Endothelial cell of umbilical vein (primary cell): ENCODE results near the gene VPS45. TPM values are rescaled to one million over a fixed set of nuclear protein-coding genes. Genes with fewer than 3 reads are reported as not detected.

Source experiments
- BruUV-seq: library from RNA; stranded (reverse); fragments of 400-500 nt; replicated peaks from 2 replicates; lab custom pipeline; 2021; lab: Mats Ljungman, UMichigan
- CTCF ChIA-PET: fragments of 300-600, 350-600 bp; sonication (Branson Sonifier 250); formaldehyde crosslinking; loops from one replicate; lab custom pipeline; 2021; ENCODE audit warnings: antibody characterized with exemption, inconsistent platforms; lab: Charles Lee
- POLR2A ChIA-PET: fragments of 300-600, 350-600 bp; sonication (Branson Sonifier 250); formaldehyde crosslinking; loops from one replicate; lab custom pipeline; 2021; ENCODE audit warnings: antibody characterized with exemption, inconsistent platforms; lab: Charles Lee
- DNase-seq: peaks from one replicate; pipeline ENCODE4 v3.0.0-alpha.2; 2011; ENCODE audit warnings: low read depth, low spot score
- FAIRE-seq: peaks from 2 replicates; lab custom pipeline; 2011; peaks lifted over from hg19 to GRCh38; lab: Jason Lieb, UNC
- H2AFZ ChIP-seq: 2 replicates; pipeline ENCODE4 v1.6.0; 2012; ENCODE audit warnings: low read depth, low read length, control low read depth, inconsistent platforms
- H3K27ac ChIP-seq: 2 replicates; pipeline ENCODE4 v1.5.1; 2011; ENCODE audit warnings: low read depth, mild to moderate bottlenecking, control low read depth, low read length, moderate library complexity; ENCODE audit not compliant: insufficient read depth
- H3K27me3 ChIP-seq, 2 experiments: 2 replicates each; pipeline versions ENCODE4 v1.6.0 to v1.6.1; 2011; ENCODE audit warnings: low read length in 2 of 2, mixed read lengths in 1 of 2; ENCODE audit not compliant: control insufficient read depth in 2 of 2, insufficient read depth in 2 of 2
- H3K36me3 ChIP-seq, 2 experiments: 2 replicates in 1 of 2; 3 replicates in 1 of 2; pipeline ENCODE4 v1.5.1; 2011; ENCODE audit warnings: low read length in 2 of 2, mild to moderate bottlenecking in 1 of 2, moderate library complexity in 1 of 2; ENCODE audit not compliant: control insufficient read depth in 2 of 2, insufficient read depth in 2 of 2; ENCODE audit errors: extremely low read depth in 1 of 2
- H3K4me1 ChIP-seq: 3 replicates; pipeline ENCODE4 v1.5.1; 2011; ENCODE audit warnings: mild to moderate bottlenecking, low read length; ENCODE audit not compliant: control insufficient read depth, insufficient read depth; ENCODE audit errors: extremely low read depth
- H3K4me2 ChIP-seq: 2 replicates; pipeline ENCODE4 v1.6.1; 2011; ENCODE audit warnings: low read length, control low read depth, mixed read lengths; ENCODE audit not compliant: insufficient read depth
- H3K4me3 ChIP-seq, 3 experiments: fragments of 200-600 bp in 1 of 3; sonication (generic), shearing (Covaris generic) in 1 of 3; replicated peaks in 1 of 3; 2 replicates each; pipeline ENCODE4 v1.5.1; 2011 to 2016; ENCODE audit warnings: control low read depth in 3 of 3, low read length in 3 of 3, mild to moderate bottlenecking in 2 of 3, inconsistent platforms in 1 of 3, low read depth in 1 of 3, moderate library complexity in 1 of 3; ENCODE audit not compliant: insufficient read depth in 1 of 3
- H3K79me2 ChIP-seq: 2 replicates; pipeline ENCODE4 v1.6.0; 2012; ENCODE audit warnings: low read length, inconsistent platforms; ENCODE audit not compliant: control insufficient read depth, insufficient read depth
- H3K9ac ChIP-seq: replicated peaks from 2 replicates; pipeline ENCODE3; 2011; ENCODE audit warnings: low read length, control low read depth; ENCODE audit not compliant: insufficient read depth; ENCODE audit errors: extremely low read depth
- H3K9me1 ChIP-seq: replicated peaks from 3 replicates; pipeline ENCODE4 v1.6.0; 2011; ENCODE audit warnings: mild to moderate bottlenecking, low read length; ENCODE audit not compliant: control insufficient read depth, insufficient read depth; ENCODE audit errors: extremely low read depth
- H3K9me3 ChIP-seq: replicated peaks from 2 replicates; pipeline ENCODE4 v1.5.1; 2012; ENCODE audit warnings: low read length, inconsistent platforms; ENCODE audit not compliant: control insufficient read depth, insufficient read depth
- H4K20me1 ChIP-seq: replicated peaks from 2 replicates; pipeline ENCODE3; 2011; ENCODE audit warnings: mild to moderate bottlenecking, low read length; ENCODE audit not compliant: control insufficient read depth, insufficient read depth; ENCODE audit errors: extremely low read depth
- EZH2 ChIP-seq: IDR thresholded peaks from 2 replicates; pipeline ENCODE4 v1.6.1; 2012; ENCODE audit warnings: borderline replicate concordance, low read depth, mild to moderate bottlenecking, moderate library complexity, low read length, inconsistent platforms; ENCODE audit not compliant: severe bottlenecking
- FOS ChIP-seq: IDR thresholded peaks from 2 replicates; pipeline ENCODE4 v1.6.1; 2011; ENCODE audit warnings: mild to moderate bottlenecking, low read length, moderate library complexity, borderline replicate concordance; ENCODE audit not compliant: insufficient read depth
- GATA2 ChIP-seq: IDR thresholded peaks from 2 replicates; pipeline ENCODE4 v1.7.0; 2011; ENCODE audit warnings: low read depth, mild to moderate bottlenecking, moderate library complexity, mixed read lengths, low read length; ENCODE audit not compliant: insufficient read length, insufficient read depth
- JUN ChIP-seq: IDR thresholded peaks from 2 replicates; pipeline ENCODE4 v1.6.1; 2011; ENCODE audit warnings: borderline replicate concordance, low read depth; ENCODE audit not compliant: insufficient read length, insufficient read depth
- MYC ChIP-seq: IDR thresholded peaks from one replicate; pipeline ENCODE4 v1.6.1; 2011; ENCODE audit warnings: mild to moderate bottlenecking, low read depth, low read length
- POLR2A ChIP-seq: IDR thresholded peaks from 2 replicates; pipeline ENCODE4 v1.6.1; 2012; ENCODE audit warnings: low read depth, mild to moderate bottlenecking, control low read depth, low read length
- POLR2AphosphoS5 ChIP-seq: IDR thresholded peaks from 2 replicates; pipeline ENCODE4 v1.6.1; 2012; ENCODE audit warnings: low read depth, mild to moderate bottlenecking, control low read depth, low read length, moderate library complexity; ENCODE audit not compliant: insufficient read depth
- dilution Hi-C: fragments of 300-500 bp; cut with MboI; formaldehyde crosslinking; loops from one replicate; pipeline ENCODE4 v1.15.0; 2019; ENCODE audit warnings: low sequenced_read_pairs; ENCODE audit not compliant: extremely low pct_ligation_motif_present
- intact Hi-C: fragments of 100-400 bp; cut with micrococcal nuclease; formaldehyde crosslinking; loops from one replicate; pipeline ENCODE4 v1.10.0; 2022
- polyA plus RNA-seq, 4 experiments: library from polyadenylated mRNA; depleted of rRNA in 3 of 4; stranded (reverse) in 3 of 4; unstranded in 1 of 4; fragments of >200 nt; gene quantifications; 2 replicates each; pipeline versions ENCODE4 v1.2.1 to v1.2.3, GENCODE V29; 2011 to 2012; ENCODE audit warnings: missing spikeins in 1 of 4
- total RNA-seq: library from RNA; stranded (reverse); gene quantifications from 2 replicates; pipeline ENCODE4 v1.2.3, GENCODE V29; 2021
- TF ChIP-seq, protein P1 (sequence below), 2 donors: IDR thresholded peaks; 1 replicate in 1 of 2; 2 replicates in 1 of 2; pipeline ENCODE4 v1.5.1; 2011; ENCODE audit warnings: low read length in 2 of 2, mild to moderate bottlenecking in 2 of 2, moderate library complexity in 2 of 2, control low read depth in 1 of 2, inconsistent platforms in 1 of 2, low read depth in 1 of 2; ENCODE audit not compliant: insufficient read depth in 1 of 2; ENCODE audit errors: extremely low read depth in 1 of 2
- TF ChIP-seq, protein P2 (sequence below): IDR thresholded peaks from 2 replicates; pipeline ENCODE4 v1.6.1; 2011; ENCODE audit not compliant: insufficient read depth, insufficient read length

VPS45 gene
- total and polyA plus RNA-seq, 2 donors (not counting 3 experiments of a cell fraction or from before 2014, with no cell fraction given) = 24.8 to 43.7 TPM

DNA sequence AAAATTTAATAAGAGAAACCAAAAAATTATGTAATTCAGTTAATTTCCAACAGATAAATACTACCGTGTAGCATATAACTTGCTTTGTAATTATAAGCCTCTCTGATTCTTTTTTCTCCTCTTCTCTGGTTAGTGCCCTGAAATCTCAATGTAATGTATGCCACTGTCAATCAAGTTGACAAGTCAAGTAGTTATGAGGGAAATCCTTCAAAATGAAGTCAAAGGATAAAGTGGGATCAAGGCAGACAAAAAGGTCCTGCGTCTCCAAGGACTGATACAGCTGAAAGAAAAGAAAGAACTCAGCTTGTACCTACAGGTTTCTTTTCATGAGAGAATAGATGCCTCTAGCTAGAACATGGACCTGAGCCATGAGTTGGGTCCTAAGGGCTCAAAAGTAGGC is 19.8 kb downstream of the VPS45 start:
- Histone ChIP-seq H3K36me3 (peaks cover 3 to 21% of the 10 kb centered on the region in 2 experiments), H3K27ac (no peak overlapping the region), H3K4me3 (no peak overlapping the region), H3K27me3 (no peaks in the 10 kb centered on the region), H3K4me1 (no peaks in the 10 kb centered on the region), H3K79me2 (no peaks in the 10 kb centered on the region), H3K9me1 (no peaks in the 10 kb centered on the region), H2AFZ (no peak overlapping the region), H3K9me3 (no peaks in the 10 kb centered on the region), H4K20me1 (no peaks in the 10 kb centered on the region), H3K9ac (no peak overlapping the region), H3K4me2 (no peak overlapping the region)
- DNase-seq (no peak), FAIRE-seq (no peak)
- intact Hi-C loops (no loop called here), dilution Hi-C loops (no loop called here)
- TF ChIP-seq FOS = no peak
- TF ChIP-seq MYC = no peak
- TF ChIP-seq JUN = no peak
- TF ChIP-seq, protein P1, sequence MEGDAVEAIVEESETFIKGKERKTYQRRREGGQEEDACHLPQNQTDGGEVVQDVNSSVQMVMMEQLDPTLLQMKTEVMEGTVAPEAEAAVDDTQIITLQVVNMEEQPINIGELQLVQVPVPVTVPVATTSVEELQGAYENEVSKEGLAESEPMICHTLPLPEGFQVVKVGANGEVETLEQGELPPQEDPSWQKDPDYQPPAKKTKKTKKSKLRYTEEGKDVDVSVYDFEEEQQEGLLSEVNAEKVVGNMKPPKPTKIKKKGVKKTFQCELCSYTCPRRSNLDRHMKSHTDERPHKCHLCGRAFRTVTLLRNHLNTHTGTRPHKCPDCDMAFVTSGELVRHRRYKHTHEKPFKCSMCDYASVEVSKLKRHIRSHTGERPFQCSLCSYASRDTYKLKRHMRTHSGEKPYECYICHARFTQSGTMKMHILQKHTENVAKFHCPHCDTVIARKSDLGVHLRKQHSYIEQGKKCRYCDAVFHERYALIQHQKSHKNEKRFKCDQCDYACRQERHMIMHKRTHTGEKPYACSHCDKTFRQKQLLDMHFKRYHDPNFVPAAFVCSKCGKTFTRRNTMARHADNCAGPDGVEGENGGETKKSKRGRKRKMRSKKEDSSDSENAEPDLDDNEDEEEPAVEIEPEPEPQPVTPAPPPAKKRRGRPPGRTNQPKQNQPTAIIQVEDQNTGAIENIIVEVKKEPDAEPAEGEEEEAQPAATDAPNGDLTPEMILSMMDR (IDR thresholded peaks at IDR 0.05; ENCODE audit: extremely low read depth in 1 of 2, insufficient read depth in 1 of 2, low read depth in 1 of 2, low read length in 2 of 2) = no peak
- ChIA-PET POLR2A (no interaction called here), CTCF (interaction anchor here (3.3 kb wide), 1 partner anchor 100 kb away, joined by 16 read pairs; no protein-coding TSS in a partner anchor)
- no TSS peak for BruUV-seq

DNA sequence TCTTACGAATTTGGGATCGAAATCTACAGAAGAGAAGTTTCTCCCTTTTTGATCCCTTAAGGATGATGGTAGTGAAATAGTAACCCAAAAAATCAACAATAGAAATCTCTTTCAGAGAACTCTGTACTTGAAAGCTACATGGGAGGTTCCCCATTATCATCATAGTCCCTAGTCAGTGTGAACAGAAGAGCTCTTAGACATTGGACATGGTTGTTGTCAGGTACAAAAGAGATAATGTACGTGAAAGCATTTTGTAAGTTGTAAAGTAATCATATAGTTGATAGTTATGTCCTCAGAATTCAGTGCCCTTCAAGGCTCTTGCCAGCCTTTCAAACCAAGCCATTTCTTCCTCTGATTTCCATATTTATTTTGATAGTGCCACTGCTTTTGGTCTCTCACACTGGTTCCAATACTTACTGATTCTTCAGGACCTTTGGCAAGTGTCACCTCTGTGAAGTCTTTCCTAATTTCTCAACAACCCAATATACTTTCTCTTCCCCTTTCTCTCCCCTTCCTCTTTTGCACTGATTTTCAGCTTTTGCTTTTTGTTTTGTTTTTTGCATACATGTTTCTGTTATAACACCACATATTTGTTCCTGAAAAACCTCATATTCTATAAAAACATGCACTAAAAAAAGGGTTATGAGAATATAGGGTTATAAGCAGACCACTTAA is 22.4 kb downstream of the VPS45 start:
- H3K9me3 ChIP-seq = no peaks in the 10 kb centered on the region
- dilution Hi-C loops = no loop called here
- FAIRE-seq (no peak), DNase-seq (no peak)
- no peaks in the 10 kb centered on the region for H3K4me1 ChIP-seq
- no peak overlapping the region for H3K9ac ChIP-seq
- no peak overlapping the region for H2AFZ ChIP-seq
- ChIA-PET CTCF (interaction anchor here (1.0 kb wide), 1 partner anchor 79 kb away, joined by 3 read pairs; no protein-coding TSS in a partner anchor), POLR2A (interaction anchor here (0.6 kb wide), 1 partner anchor 13 kb away, joined by 3 read pairs; no protein-coding TSS in a partner anchor)
- no TSS peak for BruUV-seq
- H3K36me3 ChIP-seq = peaks cover 1 to 9% of the 10 kb centered on the region in 2 experiments
- H3K4me2 ChIP-seq = no peak overlapping the region
- H3K27ac ChIP-seq = no peak overlapping the region
- H4K20me1 ChIP-seq = no peaks in the 10 kb centered on the region
- no peak overlapping the region for H3K4me3 ChIP-seq
- intact Hi-C loops = no loop called here
- no peaks in the 10 kb centered on the region for H3K79me2 ChIP-seq
- TF ChIP-seq JUN = no peak
- no peak for TF ChIP-seq POLR2AphosphoS5
- no peak for TF ChIP-seq GATA2
- no peak for TF ChIP-seq EZH2
- TF ChIP-seq, protein P1 (IDR thresholded peaks at IDR 0.05; ENCODE audit: extremely low read depth in 1 of 2, insufficient read depth in 1 of 2, low read depth in 1 of 2, low read length in 2 of 2) = no peak
- TF ChIP-seq, protein P2, sequence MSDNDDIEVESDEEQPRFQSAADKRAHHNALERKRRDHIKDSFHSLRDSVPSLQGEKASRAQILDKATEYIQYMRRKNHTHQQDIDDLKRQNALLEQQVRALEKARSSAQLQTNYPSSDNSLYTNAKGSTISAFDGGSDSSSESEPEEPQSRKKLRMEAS = no peak
- no peak for TF ChIP-seq MYC
- TF ChIP-seq POLR2A = no peak
- no peak for TF ChIP-seq FOS
- H3K9me1 ChIP-seq = no peaks in the 10 kb centered on the region
- H3K27me3 ChIP-seq = no peaks in the 10 kb centered on the region
